GM12892 (cell line): ENCODE measurements around the gene DUSP15.

Experiments
- POLR2A ChIP-seq: IDR thresholded peaks from 2 replicates; pipeline ENCODE4 v1.6.1; 2011; ENCODE audit warnings: low read depth, low read length, control low read depth
- POLR2AphosphoS5 ChIP-seq: IDR thresholded peaks from 2 replicates; pipeline ENCODE4 v1.6.1; 2011; ENCODE audit warnings: low read depth, low read length, control low read depth
- TAF1 ChIP-seq: IDR thresholded peaks from 2 replicates; pipeline ENCODE4 v1.6.1; 2011; ENCODE audit warnings: low read depth, mild to moderate bottlenecking, control low read depth, low read length, borderline replicate concordance

DNA sequence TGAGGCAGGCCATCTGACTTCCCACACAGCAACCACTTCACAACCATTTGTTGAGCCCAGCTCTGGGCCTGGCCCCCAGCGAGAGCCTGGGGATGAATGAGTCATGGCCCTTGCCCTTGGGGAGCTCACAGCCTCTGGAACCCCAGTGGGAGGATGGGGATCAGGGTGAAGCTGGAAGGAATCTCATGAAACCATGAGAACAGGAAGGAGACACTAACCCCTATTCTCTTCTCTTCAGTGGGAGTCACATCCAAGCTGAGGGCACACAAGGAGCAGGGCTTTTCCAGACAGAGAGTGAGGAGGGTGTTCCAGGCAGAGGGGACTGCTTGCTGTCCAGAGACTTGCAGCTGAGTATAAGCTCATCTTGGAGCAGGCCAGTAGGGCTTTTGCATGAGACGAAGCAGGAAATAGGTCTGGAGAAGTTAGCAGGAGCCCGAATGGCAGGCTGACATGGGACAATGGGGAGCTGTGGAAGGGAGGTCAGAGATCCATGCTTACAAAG is 32.4 kb downstream of the DUSP15 start:
- TF ChIP-seq TAF1: no peak
- TF ChIP-seq POLR2AphosphoS5: no peak
- TF ChIP-seq POLR2A: no peak
